Measurements from ENCODE around the gene SCGB1D1. TPM values are rescaled to one million over a fixed set of nuclear protein-coding genes. Genes with fewer than 3 reads are reported as not detected.
"Not testable (repeated sequence)": the region's sequence is repeated elsewhere in the genome, so short reads cannot be mapped to it uniquely, and the experiment has no call there.

Gene SCGB1D1
- total RNA-seq, 2 experiments from 2014 or later: not detected

GRCh38 chr11:62206276-62207066 lies 16.5 kb downstream of the SCGB1D1 start:
- H3K27me3 Mint-ChIP-seq: peaks cover 25% of the 10 kb centered on the region
- H3K4me1 Mint-ChIP-seq; POLR2A ChIA-PET; H3K9me3 Mint-ChIP-seq; H3K36me3 Mint-ChIP-seq (ENCODE audit: low read depth); H3K4me3 Mint-ChIP-seq; H3K27ac Mint-ChIP-seq; DNase-seq: not testable (repeated sequence)
- CTCF ChIA-PET: interaction anchor here (1.5 to 1.6 kb wide), 2 partner anchors 11 to 14 kb away, joined by 3 to 4 read pairs; no protein-coding TSS in a partner anchor

GRCh38 chr11:62208785-62209144 lies 18.7 kb downstream of the SCGB1D1 start:
- POLR2A ChIA-PET: no interaction called here
- CTCF ChIA-PET: no interaction called here

GRCh38 chr11:62217191-62217748 lies 27.3 kb downstream of the SCGB1D1 start:
- H3K36me3 Mint-ChIP-seq (ENCODE audit: low read depth): no peaks in the 10 kb centered on the region
- DNase-seq: no peak
- ChIA-PET POLR2A (no interaction called here), CTCF (interaction anchor here (0.9 to 1.2 kb wide), 6 partner anchors 10 to 163 kb away, joined by 3 to 4 read pairs (median 3); no protein-coding TSS in a partner anchor)
- H3K4me1 Mint-ChIP-seq: no peaks in the 10 kb centered on the region
- peaks cover 5% of the 10 kb centered on the region for H3K9me3 Mint-ChIP-seq
- H3K27me3 Mint-ChIP-seq: peaks cover 38% of the 10 kb centered on the region
- no peak overlapping the region for H3K4me3 Mint-ChIP-seq
- no peak overlapping the region for H3K27ac Mint-ChIP-seq

More at GRCh38 chr11:62208785-62209144, 18.7 kb downstream of the SCGB1D1 start:
- no peak overlapping the region for H3K4me3 Mint-ChIP-seq
- no peak overlapping the region for H3K27ac Mint-ChIP-seq
- DNase-seq: no peak
- no peaks in the 10 kb centered on the region for H3K9me3 Mint-ChIP-seq
- peaks cover 15% of the 10 kb centered on the region for H3K27me3 Mint-ChIP-seq
- H3K4me1 Mint-ChIP-seq: no peaks in the 10 kb centered on the region
- H3K36me3 Mint-ChIP-seq (ENCODE audit: low read depth): no peaks in the 10 kb centered on the region

GRCh38 chr11:62221498-62221897 lies 31.5 kb downstream of the SCGB1D1 start:
- H3K4me1 Mint-ChIP-seq: no peaks in the 10 kb centered on the region
- DNase-seq: no peak
- ChIA-PET POLR2A (no interaction called here), CTCF (no interaction called here)
- H3K36me3 Mint-ChIP-seq (ENCODE audit: low read depth): peaks cover 5% of the 10 kb centered on the region
- H3K27ac Mint-ChIP-seq: no peak overlapping the region
- H3K27me3 Mint-ChIP-seq: peaks cover 32% of the 10 kb centered on the region
- peaks cover 27% of the 10 kb centered on the region for H3K9me3 Mint-ChIP-seq
- H3K4me3 Mint-ChIP-seq: no peak overlapping the region

GRCh38 chr11:62223095-62223494 lies 33.1 kb downstream of the SCGB1D1 start:
- CTCF ChIA-PET: no interaction called here
- H3K4me1 Mint-ChIP-seq: no peaks in the 10 kb centered on the region

GRCh38 chr11:62233730-62234129 lies 43.7 kb downstream of the SCGB1D1 start:
- ChIA-PET CTCF (interaction anchor here (0.7 kb wide), 1 partner anchor 17 kb away, joined by 3 read pairs; no protein-coding TSS in a partner anchor), POLR2A (no interaction called here)
- H3K36me3 Mint-ChIP-seq (ENCODE audit: low read depth): no peaks in the 10 kb centered on the region
- peaks cover 53% of the 10 kb centered on the region for H3K27me3 Mint-ChIP-seq
- H3K27ac Mint-ChIP-seq: no peak overlapping the region
- H3K4me3 Mint-ChIP-seq: no peak overlapping the region
- H3K9me3 Mint-ChIP-seq: no peaks in the 10 kb centered on the region
- no peak for DNase-seq
- no peaks in the 10 kb centered on the region for H3K4me1 Mint-ChIP-seq

More at GRCh38 chr11:62223095-62223494, 33.1 kb downstream of the SCGB1D1 start:
- Mint-ChIP-seq H3K9me3 (peaks cover 27% of the 10 kb centered on the region), H3K36me3 (ENCODE audit: low read depth) (peaks cover 5% of the 10 kb centered on the region), H3K27me3 (peaks cover 22% of the 10 kb centered on the region), H3K27ac (no peak overlapping the region), H3K4me3 (no peak overlapping the region)
- POLR2A ChIA-PET: no interaction called here
- no peak for DNase-seq

GRCh38 chr11:62236187-62236586 lies 46.2 kb downstream of the SCGB1D1 start:
- no peaks in the 10 kb centered on the region for H3K4me1 Mint-ChIP-seq
- no peak overlapping the region for H3K4me3 Mint-ChIP-seq
- DNase-seq: no peak
- H3K27me3 Mint-ChIP-seq: peaks cover 70% of the 10 kb centered on the region
- no peak overlapping the region for H3K27ac Mint-ChIP-seq
- H3K36me3 Mint-ChIP-seq (ENCODE audit: low read depth): no peaks in the 10 kb centered on the region
- H3K9me3 Mint-ChIP-seq: no peaks in the 10 kb centered on the region
- ChIA-PET POLR2A (no interaction called here), CTCF (no interaction called here)

- no peak overlapping the region for H3K27ac Mint-ChIP-seq
- no peaks in the 10 kb centered on the region for H3K36me3 Mint-ChIP-seq (ENCODE audit: low read depth)
- POLR2A ChIA-PET: no interaction called here
- no peaks in the 10 kb centered on the region for H3K4me1 Mint-ChIP-seq
- H3K9me3 Mint-ChIP-seq: no peaks in the 10 kb centered on the region
- no peak for DNase-seq
- CTCF ChIA-PET: no interaction called here
- peaks cover 62% of the 10 kb centered on the region for H3K27me3 Mint-ChIP-seq
- no peak overlapping the region for H3K4me3 Mint-ChIP-seq
Observed at GRCh38 chr11:62237499-62237898, 47.5 kb downstream of the SCGB1D1 start.

- no peaks in the 10 kb centered on the region for H3K9me3 Mint-ChIP-seq
- POLR2A ChIA-PET: no interaction called here
- no peak for DNase-seq
- H3K27me3 Mint-ChIP-seq: peaks cover 56% of the 10 kb centered on the region
- CTCF ChIA-PET: no interaction called here
- no peaks in the 10 kb centered on the region for H3K4me1 Mint-ChIP-seq
- no peak overlapping the region for H3K27ac Mint-ChIP-seq
- no peak overlapping the region for H3K4me3 Mint-ChIP-seq
- no peaks in the 10 kb centered on the region for H3K36me3 Mint-ChIP-seq (ENCODE audit: low read depth)
Observed at GRCh38 chr11:62238151-62238550, 48.1 kb downstream of the SCGB1D1 start.

GRCh38 chr11:62241095-62241494 lies 51.1 kb downstream of the SCGB1D1 start:
- H3K9me3 Mint-ChIP-seq: no peaks in the 10 kb centered on the region
- POLR2A ChIA-PET: no interaction called here
- H3K27me3 Mint-ChIP-seq: peaks cover 37% of the 10 kb centered on the region
- DNase-seq: no peak
- H3K4me3 Mint-ChIP-seq: no peak overlapping the region
- H3K27ac Mint-ChIP-seq: no peak overlapping the region
- CTCF ChIA-PET: no interaction called here
- H3K4me1 Mint-ChIP-seq: no peaks in the 10 kb centered on the region
- H3K36me3 Mint-ChIP-seq (ENCODE audit: low read depth): no peaks in the 10 kb centered on the region

- Mint-ChIP-seq H3K4me3 (no peak within 1 kb of the TSS), H3K36me3 (ENCODE audit: low read depth) (no peaks in the 10 kb centered on the region), H3K4me1 (no peaks in the 10 kb centered on the region), H3K27ac (no peak within 1 kb of the TSS), H3K27me3 (peaks cover 34% of the 10 kb centered on the region), H3K9me3 (no peaks in the 10 kb centered on the region)
- ChIA-PET CTCF (no interaction called here), POLR2A (no interaction called here)
- no peak for DNase-seq
Observed at GRCh38 chr11:62242021-62242420, 52.0 kb downstream of the SCGB1D1 start, which contains the start of gene SCGB1D2. TSS of gene SCGB1D2 (plus strand) at chr11:62242239. CDS start at chr11:62242308, 69 bp downstream.
